ENCODE results near the gene SIX2.

GRCh38 chr2:44957656-44958327, 51.5 kb downstream of the SIX2 start:
- TF ChIP-seq POLR2AphosphoS5 (IDR thresholded peaks at IDR 0.05; ENCODE audit: low read depth, low read length) = no peak
- TF ChIP-seq, protein P1, sequence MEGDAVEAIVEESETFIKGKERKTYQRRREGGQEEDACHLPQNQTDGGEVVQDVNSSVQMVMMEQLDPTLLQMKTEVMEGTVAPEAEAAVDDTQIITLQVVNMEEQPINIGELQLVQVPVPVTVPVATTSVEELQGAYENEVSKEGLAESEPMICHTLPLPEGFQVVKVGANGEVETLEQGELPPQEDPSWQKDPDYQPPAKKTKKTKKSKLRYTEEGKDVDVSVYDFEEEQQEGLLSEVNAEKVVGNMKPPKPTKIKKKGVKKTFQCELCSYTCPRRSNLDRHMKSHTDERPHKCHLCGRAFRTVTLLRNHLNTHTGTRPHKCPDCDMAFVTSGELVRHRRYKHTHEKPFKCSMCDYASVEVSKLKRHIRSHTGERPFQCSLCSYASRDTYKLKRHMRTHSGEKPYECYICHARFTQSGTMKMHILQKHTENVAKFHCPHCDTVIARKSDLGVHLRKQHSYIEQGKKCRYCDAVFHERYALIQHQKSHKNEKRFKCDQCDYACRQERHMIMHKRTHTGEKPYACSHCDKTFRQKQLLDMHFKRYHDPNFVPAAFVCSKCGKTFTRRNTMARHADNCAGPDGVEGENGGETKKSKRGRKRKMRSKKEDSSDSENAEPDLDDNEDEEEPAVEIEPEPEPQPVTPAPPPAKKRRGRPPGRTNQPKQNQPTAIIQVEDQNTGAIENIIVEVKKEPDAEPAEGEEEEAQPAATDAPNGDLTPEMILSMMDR (IDR thresholded peaks at IDR 0.05) = no peak
- no peak for TF ChIP-seq SIN3A (IDR thresholded peaks at IDR 0.05; ENCODE audit: borderline replicate concordance, insufficient read depth, low read depth, low read length)
- TF ChIP-seq, protein P2, sequence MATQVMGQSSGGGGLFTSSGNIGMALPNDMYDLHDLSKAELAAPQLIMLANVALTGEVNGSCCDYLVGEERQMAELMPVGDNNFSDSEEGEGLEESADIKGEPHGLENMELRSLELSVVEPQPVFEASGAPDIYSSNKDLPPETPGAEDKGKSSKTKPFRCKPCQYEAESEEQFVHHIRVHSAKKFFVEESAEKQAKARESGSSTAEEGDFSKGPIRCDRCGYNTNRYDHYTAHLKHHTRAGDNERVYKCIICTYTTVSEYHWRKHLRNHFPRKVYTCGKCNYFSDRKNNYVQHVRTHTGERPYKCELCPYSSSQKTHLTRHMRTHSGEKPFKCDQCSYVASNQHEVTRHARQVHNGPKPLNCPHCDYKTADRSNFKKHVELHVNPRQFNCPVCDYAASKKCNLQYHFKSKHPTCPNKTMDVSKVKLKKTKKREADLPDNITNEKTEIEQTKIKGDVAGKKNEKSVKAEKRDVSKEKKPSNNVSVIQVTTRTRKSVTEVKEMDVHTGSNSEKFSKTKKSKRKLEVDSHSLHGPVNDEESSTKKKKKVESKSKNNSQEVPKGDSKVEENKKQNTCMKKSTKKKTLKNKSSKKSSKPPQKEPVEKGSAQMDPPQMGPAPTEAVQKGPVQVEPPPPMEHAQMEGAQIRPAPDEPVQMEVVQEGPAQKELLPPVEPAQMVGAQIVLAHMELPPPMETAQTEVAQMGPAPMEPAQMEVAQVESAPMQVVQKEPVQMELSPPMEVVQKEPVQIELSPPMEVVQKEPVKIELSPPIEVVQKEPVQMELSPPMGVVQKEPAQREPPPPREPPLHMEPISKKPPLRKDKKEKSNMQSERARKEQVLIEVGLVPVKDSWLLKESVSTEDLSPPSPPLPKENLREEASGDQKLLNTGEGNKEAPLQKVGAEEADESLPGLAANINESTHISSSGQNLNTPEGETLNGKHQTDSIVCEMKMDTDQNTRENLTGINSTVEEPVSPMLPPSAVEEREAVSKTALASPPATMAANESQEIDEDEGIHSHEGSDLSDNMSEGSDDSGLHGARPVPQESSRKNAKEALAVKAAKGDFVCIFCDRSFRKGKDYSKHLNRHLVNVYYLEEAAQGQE (IDR thresholded peaks at IDR 0.05; ENCODE audit: insufficient read depth in 1 of 2, low read depth in 2 of 2, low read length in 1 of 2) = no peak
